ENCODE results near the gene GET3. TPM values are rescaled to one million over a fixed set of nuclear protein-coding genes. Genes with fewer than 3 reads are reported as not detected.
A peak's percentile ranks its signal among the peaks of the same experiment; 100 is the strongest.
"Not testable (repeated sequence)": the region's sequence is repeated elsewhere in the genome, so short reads cannot be mapped to it uniquely, and the experiment has no call there.

Gene GET3
- polyA plus RNA-seq (2014; cell fraction: cytosol; rRNA removed), result 75.7 and 82.0 TPM in 2 replicates
- 32.9 and 75.2 TPM in 2 replicates for polyA plus RNA-seq (2014; cell fraction: nucleus; rRNA removed)

- DNase-seq (ENCODE audit: low spot score), result peak; percentile 100
Observed at GRCh38 chr19:12736995-12737834, at the start of gene GET3. TSS of gene GET3 (plus strand) at chr19:12737497. CDS start at chr19:12737506, 9 bp downstream.

- DNase-seq (ENCODE audit: low spot score), result no peak
Observed at GRCh38 chr19:12689012-12689411, 48.3 kb upstream of the GET3 start.

DNA sequence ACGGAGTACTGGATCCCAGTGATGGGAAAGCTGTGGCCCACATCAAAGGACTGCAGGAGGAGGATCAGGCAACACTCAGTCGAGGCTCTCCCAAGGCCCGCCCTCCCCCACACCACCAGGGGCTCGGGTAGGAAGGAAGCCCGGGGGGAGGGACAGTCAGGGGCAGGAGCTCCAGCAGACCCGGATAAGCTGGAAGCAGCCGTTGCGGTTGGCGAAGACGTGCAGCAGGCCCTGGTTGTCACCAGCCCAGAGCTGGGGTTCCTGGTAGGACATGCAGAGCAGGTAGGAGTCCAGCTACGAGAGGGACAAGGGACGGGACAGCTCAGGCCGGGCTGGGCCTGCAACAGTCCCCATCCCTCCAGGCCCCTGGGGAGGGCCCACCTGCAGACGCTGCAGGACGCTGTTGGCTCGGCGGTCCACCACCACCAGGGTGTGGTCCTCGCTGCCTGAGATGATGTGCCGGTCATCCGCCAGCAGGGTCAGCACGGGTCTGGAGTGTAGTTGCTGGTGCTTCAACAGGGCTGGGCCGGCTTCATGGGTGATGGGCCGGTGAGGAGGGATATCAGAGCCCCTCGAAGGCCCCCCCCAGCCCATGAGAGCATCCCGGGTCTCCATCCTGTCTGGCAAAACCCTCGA lies 47.6 kb upstream of the GET3 start:
- no peak for DNase-seq (ENCODE audit: low spot score)

DNA sequence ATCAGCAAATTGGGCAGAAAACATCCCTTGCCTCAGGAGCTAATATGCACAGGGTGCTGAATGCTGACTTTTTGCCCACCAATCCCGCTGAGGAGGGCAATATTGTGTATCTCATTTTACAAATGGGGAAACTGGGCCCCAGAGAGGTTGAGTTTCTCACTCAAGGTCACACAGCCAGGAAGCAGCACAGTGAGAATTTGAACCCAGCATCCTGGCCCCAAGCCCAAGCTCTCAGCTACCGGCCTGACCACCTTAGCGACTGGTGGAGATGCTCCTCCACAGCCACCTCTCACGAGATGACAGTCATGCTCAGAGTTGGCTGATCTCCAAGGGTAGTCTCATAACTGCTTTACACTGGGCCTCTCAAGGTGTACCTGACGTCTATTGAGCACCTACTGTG lies 44.3 kb upstream of the GET3 start:
- no peak for DNase-seq (ENCODE audit: low spot score)

GRCh38 chr19:12694641-12695040 lies 42.7 kb upstream of the GET3 start:
- no peak for DNase-seq (ENCODE audit: low spot score)

- no peak for DNase-seq (ENCODE audit: low spot score)
Observed at GRCh38 chr19:12695096-12695495, 42.2 kb upstream of the GET3 start.

- no peak for DNase-seq (ENCODE audit: low spot score)
Observed at GRCh38 chr19:12695514-12695913, 41.8 kb upstream of the GET3 start.

GRCh38 chr19:12695997-12696365 lies 41.3 kb upstream of the GET3 start:
- DNase-seq (ENCODE audit: low spot score), result no peak

GRCh38 chr19:12696366-12697335 lies 40.6 kb upstream of the GET3 start, which contains the start of gene FBXW9:
TSS of gene FBXW9 (minus strand) at chr19:12696631. CDS start at chr19:12696581, 50 bp downstream.
- DNase-seq (ENCODE audit: low spot score), result peak; percentile 95

DNA sequence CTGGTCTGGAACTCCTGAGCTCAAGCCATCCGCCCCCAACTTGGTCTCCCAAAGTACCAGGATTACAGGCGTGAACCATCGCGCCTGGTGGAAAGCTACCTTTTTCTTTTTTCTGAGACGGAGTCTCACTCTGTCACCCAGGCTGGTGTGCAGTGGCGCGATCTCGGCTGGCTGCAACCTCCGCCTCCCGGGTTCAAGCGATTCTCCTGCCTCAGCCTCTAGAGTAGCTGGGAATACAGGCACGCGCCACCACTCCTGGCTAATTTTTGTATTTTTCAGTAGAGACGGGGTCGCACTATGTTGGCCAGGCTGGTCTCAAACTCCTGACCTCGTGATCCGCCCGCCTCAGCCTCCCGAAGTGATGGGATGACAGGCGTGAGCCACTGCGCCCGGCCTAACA lies 39.9 kb upstream of the GET3 start:
- not testable (repeated sequence) for DNase-seq (ENCODE audit: low spot score)

DNA sequence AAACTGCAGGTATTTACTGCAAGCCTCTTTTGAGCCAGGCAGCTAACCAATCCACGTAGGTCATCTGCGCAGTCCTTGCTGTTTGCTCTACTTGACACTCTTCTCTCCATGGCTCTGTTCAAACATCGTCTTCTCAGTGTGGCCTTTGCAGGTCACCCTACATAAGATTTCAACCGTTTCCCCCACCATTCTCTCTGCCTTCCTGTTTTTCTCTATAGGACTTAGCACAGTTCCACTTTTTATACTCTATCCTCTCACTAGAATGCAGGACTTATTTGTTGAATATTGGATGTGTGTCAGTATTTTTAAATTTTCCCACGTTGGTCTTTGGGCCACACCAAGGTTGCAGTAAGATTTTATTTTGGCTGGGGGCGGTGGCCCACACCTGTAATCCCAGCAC lies 39.2 kb upstream of the GET3 start:
- DNase-seq (ENCODE audit: low spot score), result no peak

- DNase-seq (ENCODE audit: low spot score), result no peak
Observed at GRCh38 chr19:12701596-12702282, 35.6 kb upstream of the GET3 start.

DNA sequence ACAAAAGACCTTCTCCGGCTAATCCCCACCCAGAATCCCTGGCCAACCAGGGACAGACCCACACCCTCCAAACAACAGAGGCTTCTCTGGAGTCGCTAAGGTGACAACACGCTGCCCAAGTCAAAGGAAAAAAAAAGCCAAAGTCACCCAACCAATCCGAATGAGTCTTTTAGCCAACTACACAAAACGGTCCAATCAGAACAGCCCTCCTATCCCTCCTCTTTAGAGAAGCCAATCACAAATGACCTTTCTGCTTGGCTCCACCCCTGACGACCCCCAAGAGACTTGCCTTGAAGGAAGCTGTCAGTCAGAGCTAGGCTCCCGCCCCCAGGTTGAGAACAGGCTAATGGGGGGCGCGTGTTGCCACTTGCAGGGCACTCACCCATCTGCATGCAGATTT lies 34.3 kb upstream of the GET3 start:
- DNase-seq (ENCODE audit: low spot score), result peak; percentile 84

- DNase-seq (ENCODE audit: low spot score), result no peak
Observed at GRCh38 chr19:12705169-12705568, 32.1 kb upstream of the GET3 start.

DNA sequence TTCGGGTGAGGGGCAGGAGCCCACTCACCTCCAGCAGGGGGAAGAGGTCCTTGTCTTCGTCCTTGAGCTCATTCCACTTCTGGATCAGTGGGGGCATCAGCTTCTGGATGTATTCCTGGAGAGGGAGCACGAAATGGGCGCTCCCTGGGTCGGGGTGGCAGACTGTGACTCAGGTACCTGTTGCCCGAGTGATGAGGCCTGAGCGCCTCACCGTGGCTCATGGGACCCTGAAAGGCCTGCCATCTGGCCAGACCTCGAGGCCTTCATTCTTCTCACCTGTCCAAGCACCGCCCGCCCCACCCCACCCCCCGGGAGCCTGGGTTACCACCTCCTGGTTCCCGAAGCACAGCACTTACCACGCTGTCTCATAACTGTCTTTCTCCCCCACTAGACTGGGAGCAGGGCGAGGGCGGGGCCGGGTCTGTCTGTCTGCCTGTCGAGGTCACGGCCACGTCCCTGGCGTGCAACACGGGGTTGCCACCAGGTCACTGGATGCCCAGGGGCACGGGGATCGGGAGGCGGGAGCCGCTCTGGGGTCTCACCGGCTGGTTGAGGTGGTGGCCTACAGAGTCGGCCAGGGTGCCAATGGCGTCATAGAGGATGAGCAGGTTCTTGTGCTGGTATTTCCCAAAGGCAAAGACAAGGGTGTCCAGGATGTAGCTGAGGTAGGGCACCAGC lies 31.5 kb upstream of the GET3 start:
- no peak for DNase-seq (ENCODE audit: low spot score)

GRCh38 chr19:12706332-12706718 lies 31.0 kb upstream of the GET3 start:
- no peak for DNase-seq (ENCODE audit: low spot score)

DNA sequence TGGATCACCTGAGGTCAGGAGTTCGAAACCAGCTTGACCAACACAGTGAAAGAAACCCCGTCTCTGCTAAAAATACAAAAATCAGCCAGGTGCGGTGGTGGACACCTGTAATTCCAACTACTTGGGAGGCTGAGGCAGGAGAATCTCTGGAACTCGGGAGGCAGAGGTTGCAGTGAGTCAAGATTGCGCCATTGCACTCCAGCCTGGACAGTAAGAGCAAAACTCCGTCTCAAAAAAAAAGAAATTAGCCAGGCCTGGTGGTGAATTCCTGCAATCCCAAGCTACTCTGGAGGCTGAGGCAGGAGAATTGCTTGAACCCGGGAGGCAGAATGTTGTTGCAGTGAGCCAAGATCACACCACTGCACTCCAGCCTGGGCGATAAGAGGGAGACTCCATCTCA lies 28.7 kb upstream of the GET3 start:
- DNase-seq (ENCODE audit: low spot score), result no peak

GRCh38 chr19:12711187-12711586 lies 26.1 kb upstream of the GET3 start:
- no peak for DNase-seq (ENCODE audit: low spot score)

- DNase-seq (ENCODE audit: low spot score), result not testable (repeated sequence)
Observed at GRCh38 chr19:12712077-12712476, 25.2 kb upstream of the GET3 start.

GRCh38 chr19:12713304-12713703 lies 24.0 kb upstream of the GET3 start:
- not testable (repeated sequence) for DNase-seq (ENCODE audit: low spot score)
